Measurements from ENCODE around the gene MMUT.

- TF ChIP-seq EZH2 (IDR thresholded peaks at IDR 0.05), result no peak
- TF ChIP-seq POLR2AphosphoS5 (IDR thresholded peaks at IDR 0.05; ENCODE audit: borderline replicate concordance, low read depth, low read length), result no peak
These were observed 34.3 kb upstream of the MMUT start for GRCh38 chr6:49497304-49497703.

Measured in SK-N-MC (cell line).